HG03196 (cell line): ENCODE results near the gene EFNA3.
"Not testable (repeated sequence)": the region's sequence is repeated elsewhere in the genome, so short reads cannot be mapped to it uniquely, and the experiment has no call there.

Source experiments
- ATAC-seq: cut with Tn5 transposase; IDR thresholded peaks from one replicate; pipeline ENCODE4 v1.9.1; 2021; ENCODE audit not compliant: unreplicated experiment

EFNA3 gene

DNA sequence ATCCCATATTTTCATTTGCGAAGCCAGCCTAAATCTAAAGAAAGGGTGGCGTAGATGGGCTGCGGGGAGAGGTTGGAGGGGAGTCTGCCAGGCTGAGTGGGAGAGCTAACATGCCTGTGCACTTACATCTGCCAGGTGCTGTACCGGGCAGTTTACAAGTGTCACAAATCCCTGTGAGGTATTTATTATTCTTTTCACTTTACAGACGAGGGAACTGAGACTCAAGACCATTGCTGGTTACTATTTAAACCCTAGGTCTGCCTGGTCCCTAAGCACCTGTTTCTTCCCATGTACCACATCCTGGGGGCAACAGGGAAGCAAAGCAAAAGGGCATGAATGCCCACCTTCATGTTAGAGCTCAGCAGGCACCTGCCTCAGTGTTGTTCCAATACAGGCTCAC is 29.7 kb downstream of the EFNA3 start:
- ATAC-seq, result no peak

DNA sequence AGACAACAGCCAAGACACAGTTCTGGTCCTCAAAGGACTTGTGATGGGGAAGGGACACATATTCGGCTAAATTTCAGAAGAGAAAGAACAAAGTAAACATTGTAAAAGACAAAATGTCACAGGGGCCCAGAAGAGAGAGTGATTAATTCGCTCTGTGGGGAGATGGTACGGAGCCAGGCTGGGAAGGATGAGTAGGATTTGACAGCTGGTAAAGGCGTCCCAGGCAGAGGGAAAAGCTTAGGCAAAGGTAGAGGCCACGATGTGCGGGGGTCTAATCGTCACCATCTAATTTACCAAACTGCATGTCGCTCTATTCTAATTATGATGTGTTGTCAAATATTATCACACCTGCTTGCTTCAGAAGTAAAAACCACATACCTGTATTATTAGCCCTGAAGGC is 31.7 kb downstream of the EFNA3 start:
- ATAC-seq, result no peak

DNA sequence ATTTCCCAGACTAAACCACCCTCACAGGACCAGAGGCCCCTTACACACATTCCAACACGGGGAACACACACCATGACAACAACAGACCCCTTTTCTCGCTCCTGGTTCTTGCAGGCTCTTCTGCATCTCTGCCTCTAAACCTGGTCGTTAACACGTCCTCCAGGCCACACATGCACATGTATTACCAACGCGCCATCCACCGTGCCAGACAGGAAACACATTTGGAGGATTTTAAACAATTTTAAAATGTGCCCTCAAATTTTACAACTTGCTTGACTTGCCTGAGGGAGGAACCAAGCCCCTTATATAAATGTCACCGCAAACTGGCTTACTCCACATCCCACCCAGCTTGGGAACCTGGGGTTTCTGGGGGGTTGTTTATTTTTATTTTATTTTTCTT is 32.2 kb downstream of the EFNA3 start:
- ATAC-seq, result no peak

DNA sequence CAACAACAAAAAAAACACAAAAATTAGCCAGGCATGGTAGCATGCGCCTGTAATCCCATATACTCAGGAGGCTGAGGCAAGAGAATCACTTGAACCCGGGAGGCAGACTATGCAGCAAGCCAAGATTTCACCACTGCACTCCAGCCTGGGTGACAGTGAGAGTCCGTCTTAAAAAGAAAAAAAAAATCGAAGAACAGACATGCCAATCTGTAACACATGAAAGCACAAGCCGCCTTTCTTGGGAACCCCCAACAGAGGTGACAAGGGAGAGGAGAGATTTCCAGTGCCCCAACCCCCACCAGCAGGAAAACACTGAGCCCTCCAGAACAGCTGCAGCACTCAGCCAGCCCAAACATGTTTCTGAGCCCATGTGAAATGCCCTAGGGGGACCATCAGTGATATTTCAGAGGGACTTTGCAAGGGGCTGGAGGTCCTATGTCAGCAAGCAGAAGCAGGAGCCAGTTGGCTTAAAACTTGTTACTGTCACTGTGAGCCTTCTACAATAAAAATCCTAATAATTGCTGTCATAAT is 34.9 kb downstream of the EFNA3 start:
- ATAC-seq, result no peak

DNA sequence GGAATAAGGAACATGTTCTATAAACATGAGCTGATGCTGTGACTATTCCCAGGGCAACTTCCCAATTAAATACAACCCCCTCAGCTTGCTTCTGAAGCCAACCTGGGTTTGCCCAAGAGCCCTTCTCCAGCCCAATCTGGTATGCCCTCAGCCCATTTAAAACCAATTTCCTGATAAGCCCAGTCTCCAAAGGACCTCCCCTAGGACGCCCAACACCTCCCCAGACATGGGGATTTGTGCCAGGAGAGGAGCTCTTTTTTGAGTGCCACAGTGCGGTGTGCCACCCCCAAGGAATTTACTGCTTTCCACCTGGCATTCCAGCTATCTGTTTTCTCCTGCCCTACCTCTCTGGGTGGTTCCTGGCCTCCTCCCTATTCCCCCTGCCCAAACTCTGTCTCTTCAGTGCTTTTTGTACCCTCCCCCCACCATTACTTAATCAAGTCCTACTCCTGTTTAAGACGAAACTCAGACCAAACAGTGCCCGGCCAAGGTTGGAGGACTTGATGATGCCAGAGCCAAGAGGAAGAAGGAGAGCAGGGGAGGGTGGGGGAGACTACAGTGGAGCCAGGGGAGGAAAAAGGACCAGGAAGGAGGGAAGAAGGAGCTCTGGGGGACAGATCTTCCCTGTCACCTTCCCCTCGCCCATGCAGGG is 37.6 kb downstream of the EFNA3 start:
- ATAC-seq, result no peak

DNA sequence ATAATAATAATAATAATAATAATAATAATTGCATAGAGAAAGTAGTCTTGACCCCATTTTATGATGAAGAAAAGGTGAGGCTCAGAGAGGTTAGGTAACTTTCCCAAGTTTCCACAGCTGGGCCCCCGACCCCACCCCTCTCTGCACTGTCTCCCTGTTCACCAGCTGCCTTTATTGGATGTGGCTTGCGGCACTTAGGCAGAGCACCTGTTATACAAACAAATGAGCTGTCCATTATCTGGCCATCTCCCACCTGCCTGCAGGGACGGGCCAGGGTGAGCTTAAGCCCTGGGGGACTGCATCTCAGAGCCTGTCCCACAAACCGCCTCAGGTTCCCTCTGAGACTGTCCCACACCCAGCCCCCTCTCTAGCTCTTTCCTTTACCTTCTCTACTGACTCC is 39.0 kb downstream of the EFNA3 start:
- ATAC-seq, result no peak

DNA sequence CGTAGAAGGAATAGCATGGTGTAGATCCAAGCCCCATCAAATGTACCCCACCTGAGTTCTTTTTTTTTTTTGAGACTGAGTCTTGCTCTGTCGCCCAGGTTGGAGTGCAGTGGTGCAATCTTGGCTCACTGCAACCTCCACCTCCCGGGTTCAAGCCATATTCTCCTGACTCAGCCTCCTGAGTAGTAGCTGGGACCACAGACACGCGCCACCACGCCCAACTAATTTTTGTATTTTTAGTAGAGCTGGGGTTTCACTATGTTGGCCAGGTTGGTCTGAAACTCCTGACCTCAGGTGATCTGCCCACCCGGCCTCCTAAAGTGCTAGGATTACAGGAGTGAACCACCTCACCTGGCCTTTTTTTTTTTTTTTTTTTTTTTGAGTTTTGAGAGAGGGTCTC is 39.5 kb downstream of the EFNA3 start:
- ATAC-seq, result not testable (repeated sequence)

DNA sequence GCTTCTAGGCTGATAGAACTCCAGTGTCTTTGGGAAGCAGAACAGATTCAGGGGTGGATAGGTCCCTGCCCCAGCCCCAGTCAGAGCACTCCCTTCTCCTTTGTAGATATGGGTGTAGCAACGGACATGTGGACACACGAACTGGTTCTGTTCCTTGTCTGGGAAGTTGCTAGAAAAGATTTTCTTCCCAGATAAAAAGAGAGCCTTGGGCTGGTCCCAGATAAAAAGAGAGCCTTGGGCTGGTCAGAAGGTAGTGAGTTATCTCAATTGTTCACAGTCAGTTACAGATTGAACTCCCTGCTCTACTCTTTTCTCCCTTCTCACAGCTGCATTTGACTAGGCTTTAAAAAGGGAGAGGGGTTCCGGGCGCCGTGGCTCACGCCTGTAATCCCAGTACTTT is 41.6 kb downstream of the EFNA3 start:
- no peak for ATAC-seq

DNA sequence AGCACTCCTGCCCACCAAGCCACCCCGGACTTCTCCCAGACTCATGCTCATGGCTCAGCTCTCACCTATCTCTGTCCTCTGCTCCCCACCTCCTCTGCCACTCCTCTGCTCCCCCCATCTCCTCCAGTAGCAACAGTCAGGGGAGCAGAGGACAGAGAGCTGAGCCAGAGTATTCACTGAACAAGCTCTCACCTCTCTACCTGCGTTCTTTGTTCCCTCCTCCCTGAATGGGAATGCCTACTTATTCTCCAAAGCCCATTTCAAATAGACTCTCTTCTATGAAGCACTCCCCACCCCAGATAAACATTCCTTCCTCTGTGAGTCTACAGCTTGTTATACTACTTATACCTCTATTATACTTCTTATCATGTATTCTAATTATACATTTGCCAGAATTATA is 42.6 kb downstream of the EFNA3 start:
- no peak for ATAC-seq

DNA sequence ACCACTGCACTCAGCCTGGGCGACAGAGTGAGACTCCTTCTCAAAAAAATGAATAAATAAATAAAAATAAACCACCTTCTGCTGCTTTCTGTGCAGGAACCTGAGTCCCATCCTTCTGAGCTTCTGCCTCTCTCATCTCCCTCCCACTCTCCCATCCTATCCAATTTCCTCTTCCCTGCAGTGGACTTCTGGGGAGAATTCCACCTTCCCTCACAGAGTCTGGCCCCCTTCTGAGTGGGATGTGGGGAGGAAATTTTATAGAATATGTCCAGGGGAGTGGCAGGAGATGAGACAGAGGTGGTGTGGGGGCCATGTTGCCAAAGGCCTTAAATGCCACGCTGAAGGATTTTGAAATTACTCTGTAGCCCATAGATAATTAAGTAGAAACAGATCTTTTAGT is 43.7 kb downstream of the EFNA3 start:
- ATAC-seq, result no peak

DNA sequence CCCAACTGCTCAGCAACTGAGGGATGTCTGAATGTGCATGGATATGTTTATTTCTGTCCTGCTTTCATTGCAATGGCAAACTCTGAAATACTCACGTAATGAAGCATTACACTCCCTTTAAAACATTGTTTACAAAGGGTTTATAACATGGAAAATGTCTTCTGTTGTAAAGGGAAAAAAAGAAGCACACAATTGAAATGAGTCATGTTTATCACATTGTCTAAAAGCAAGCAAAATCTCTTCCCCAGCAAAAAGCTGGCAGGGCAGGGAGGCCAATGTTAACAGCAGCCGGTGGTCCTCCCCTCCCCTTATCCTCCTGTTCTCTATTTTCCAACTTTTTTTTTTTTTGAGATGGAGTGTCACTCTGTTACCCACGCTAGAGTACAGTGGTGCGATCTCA is 45.2 kb downstream of the EFNA3 start:
- ATAC-seq, result no peak

DNA sequence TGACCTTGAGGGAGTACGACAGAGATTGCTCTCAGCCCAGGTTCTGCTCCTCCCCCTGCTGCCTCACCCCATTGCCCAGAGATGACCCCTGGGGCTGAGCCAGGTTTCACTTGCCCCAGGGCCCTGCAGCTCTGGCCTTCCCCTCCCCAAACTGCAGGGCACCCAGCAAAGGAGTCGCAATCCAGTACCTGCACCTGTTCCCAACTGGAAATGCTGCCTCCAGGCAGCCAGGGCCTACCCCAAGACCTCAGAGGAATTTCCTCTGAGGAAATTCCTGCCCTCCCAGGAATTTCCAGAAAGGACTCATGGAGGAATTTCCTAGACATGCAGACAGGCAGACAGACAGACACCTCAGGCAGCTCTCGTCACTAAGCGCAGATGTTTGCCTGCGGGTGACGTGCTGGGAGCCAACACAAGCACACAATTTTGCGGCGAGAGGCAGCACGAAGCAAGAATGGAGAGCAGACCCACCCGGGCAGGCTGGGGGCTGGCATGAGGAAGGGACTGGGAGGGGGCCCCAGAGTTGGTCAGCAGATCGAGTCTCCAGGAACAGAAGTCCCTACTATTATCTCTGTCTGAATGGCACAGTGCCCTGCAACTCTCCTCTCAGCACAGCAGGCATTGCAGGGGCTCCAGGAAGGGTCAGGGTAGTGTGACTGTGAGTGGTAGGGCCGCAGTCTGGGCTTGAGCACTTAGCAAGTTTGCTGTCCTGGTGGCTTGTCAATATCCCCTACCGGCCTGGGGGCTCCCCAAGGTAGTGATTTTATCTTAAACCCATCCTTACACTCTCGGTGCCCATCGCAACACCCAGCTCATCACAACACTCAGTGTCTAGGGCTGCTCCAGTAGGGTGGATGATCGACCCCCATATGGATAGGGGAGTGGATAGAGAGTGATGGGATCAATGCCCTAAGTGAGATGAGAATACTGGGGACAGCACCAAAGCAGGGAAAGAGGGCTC is 46.1 kb downstream of the EFNA3 start:
- no peak for ATAC-seq

DNA sequence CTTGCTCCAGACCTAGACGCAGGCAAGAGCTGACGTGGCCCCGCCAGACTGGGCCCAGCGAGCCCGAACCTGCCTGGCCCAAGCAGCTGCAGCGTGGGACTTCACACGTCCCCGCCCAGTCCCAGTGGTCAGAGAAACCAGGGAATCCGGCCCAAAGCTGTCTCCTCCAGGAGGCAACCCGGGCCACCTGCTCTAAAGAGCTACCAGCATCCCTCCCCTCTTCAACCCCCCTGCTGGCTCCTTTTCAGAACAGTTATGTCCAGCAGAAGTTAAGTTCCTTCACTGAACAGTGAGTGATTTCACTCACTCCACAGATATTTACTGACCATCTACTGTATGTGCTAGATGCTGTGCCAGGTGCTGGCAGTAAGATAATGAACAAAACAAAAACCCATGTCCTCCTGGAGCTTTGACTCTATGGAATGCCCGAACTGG is 46.9 kb downstream of the EFNA3 start:
- ATAC-seq, result no peak

DNA sequence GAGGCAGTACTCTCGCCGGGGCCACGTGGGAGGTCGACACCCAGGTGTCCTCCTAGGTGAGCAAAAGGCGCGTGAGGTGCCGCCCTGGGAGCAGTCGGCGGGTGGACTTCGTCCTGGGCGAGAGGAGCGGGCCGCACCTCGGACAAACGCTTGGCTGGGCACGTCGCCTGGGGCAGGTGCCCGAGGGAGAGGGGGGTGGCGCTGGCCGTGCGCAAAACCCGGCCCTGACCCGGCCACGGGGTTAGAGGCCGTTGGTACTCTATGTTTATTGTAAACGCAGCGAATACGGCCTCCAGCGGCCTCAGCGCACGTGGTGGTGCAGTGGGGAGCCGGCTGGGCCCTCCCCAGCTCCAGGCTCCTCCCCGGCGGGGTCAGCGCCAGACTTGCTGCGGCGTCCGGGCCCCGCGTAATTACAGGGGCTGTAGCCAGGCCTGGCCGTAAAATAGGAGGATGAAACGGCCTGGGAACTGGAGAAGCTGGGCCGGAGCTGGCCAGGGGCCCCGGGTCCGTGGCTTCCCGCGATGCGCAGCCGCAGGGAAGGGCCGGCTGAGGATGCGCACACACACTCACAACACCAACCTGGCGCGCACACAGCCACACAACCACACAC is 47.4 kb downstream of the EFNA3 start:
- ATAC-seq, result no peak

DNA sequence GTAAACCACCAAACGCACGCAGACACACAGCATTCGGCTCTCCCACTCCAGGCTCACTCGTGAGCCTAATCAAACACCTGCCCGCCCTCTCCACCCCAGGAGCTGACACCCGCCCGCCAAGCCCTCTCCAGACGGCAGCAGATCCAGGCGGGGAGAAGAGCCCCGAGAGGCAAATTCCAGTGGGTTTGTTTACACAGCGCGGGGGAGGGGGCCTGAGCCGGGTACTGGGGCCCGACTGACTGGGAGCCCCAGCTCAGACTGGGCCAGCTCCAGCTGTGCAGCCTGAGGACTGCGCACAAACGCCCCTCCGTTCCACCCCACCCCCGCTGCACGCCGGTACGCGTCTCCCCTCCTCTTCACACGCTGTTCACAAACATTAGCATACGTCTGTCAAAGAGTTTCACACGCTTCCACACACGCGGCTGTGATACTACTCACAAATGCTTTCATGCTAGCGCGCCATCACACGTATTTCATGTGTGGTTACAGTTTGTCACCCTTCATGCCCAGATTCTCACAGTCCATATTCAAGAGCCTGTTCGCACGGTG is 48.0 kb downstream of the EFNA3 start:
- ATAC-seq, result no peak

DNA sequence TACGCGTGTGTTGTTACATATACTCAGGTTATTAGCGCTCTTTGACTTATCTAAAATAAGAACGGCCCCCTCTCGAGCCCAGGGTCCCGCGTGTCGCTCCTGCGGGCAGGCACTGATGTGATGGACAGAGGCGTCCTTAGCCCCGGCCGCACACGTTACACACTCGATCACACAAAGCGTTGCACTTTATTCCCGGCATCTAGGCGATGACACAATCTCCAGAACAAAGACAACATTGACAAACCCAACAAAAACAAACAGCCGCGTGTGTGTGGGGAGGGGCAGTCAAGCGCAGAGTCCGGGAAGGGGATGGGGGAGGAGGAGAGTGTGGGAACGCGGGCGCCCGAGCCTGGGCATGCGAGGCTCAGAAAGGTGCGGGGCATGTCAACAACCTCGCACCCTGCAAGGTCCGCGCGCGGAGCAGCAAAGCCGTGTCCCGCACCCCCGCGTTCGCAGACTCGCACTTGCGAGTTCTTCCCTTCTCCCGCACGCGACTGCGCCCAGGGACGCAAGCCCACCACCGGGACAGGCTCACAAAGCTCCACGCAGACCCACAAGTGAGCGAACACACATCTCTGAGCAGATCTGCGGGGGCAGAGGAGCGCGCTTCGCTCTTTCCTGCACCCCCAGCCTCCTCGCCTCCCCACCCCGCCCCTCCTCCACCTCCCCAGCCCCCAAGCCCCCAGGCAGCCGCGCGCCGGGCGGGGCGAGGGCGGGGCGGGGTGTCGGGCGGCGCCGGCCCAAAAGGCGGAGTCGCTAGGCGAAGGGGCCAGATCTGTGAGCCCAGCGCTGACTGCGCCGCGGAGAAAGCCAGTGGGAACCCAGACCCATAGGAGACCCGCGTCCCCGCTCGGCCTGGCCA is 48.7 kb downstream of the EFNA3 start, which contains the start of gene EFNA1:
EFNA1 (plus strand) TSS at position 772 of the 862 bp plus-strand sequence. CDS start 102 bp downstream, outside the sequence.
- no peak for ATAC-seq

DNA sequence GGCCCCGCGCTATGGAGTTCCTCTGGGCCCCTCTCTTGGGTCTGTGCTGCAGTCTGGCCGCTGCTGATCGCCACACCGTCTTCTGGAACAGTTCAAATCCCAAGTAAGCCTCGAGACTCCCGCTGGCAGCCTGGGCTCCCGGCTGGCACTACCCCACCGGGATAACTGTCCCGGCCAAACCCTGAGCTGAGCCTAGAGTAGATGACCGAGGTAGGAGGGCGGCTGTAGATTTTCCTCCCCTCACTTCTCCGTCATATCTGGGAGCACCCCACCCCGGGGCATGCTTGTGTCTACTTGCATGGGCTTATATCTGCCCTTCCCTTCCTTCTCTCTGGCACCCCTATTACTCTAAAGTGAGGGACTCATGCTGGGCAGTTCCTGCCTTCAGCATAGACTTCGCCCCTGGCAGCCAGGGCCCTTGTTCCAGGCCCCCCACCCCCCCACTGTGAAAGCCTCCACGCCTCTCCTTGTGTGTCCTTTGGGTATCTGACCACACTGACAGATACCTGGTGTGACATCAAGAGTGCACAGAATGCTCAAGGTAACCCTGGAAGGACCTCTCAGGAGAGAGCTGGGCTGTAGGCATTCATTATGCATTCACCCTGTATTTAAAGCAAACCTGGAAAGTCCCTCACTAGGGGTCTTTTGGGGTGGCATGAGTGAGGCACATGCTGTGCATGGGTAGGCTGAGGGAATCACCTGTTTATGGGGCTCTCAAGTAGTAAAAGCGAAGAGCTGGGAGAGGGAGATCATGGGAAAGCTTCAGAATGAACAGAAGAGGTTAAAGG is 49.5 kb downstream of the EFNA3 start:
- no peak for ATAC-seq

DNA sequence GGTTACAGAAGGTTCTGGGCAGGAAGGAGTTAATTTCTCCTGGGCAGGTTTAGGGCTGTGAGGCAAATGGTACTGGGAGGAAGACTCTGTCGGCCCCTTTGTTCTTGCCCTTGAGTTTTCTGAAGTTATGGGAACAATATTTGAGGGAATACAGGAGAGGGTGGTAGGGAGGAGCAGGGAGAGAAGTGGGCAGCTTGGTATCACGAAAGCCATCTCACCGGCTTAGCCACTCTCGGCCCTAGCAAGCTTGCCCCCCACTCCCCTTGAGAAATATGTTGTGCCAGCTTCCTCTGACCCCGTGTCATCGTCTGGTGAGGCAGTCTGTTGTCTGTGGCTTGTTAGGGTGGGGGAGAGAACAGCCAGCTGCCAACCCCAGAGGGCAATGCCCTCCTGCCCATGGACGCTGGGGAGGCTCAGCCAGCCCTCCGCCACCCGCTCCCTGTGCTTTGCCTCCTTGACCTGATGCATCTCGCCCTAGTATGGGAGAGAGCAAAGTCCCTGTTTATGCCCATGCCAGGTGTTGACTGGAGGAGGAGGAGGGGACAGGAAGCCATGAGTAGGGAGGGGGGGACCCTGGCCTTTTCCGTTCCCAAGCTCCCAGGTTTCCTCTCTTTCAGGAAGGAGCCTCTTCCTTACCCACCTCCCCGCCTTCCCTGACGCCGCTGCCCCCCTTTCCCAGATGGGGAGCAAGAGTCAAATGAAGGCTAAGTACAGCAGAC is 50.3 kb downstream of the EFNA3 start:
- no peak for ATAC-seq
